GM21381 (cell line): ENCODE data around the gene TH.

Experiments used
- ATAC-seq: cut with Tn5 transposase; IDR thresholded peaks from one replicate; pipeline ENCODE4 v1.9.1; 2021; ENCODE audit warnings: mild to moderate bottlenecking, moderate library complexity; ENCODE audit not compliant: unreplicated experiment

TH gene

GRCh38 chr11:2208691-2209369 is 37.2 kb upstream of the TH start:
- ATAC-seq = no peak

GRCh38 chr11:2207773-2208621 is 36.4 kb upstream of the TH start:
- no peak for ATAC-seq

- no peak for ATAC-seq
These were observed 35.6 kb upstream of the TH start for GRCh38 chr11:2207212-2207611.

GRCh38 chr11:2205981-2206690 is 34.5 kb upstream of the TH start:
- no peak for ATAC-seq

GRCh38 chr11:2205214-2205720 is 33.7 kb upstream of the TH start:
- ATAC-seq = no peak

- ATAC-seq = no peak
These were observed 33.0 kb upstream of the TH start for GRCh38 chr11:2204361-2205213.

GRCh38 chr11:2203440-2204259 is 32.0 kb upstream of the TH start:
- no peak for ATAC-seq

GRCh38 chr11:2202900-2203439 is 31.4 kb upstream of the TH start:
- no peak for ATAC-seq

- ATAC-seq = no peak
These were observed 30.7 kb upstream of the TH start for GRCh38 chr11:2202071-2202899.

GRCh38 chr11:2201542-2201941 is 29.9 kb upstream of the TH start:
- ATAC-seq = no peak

GRCh38 chr11:2200957-2201519 is 29.4 kb upstream of the TH start:
- no peak for ATAC-seq

- no peak for ATAC-seq
These were observed 28.9 kb upstream of the TH start for GRCh38 chr11:2200536-2200935.

GRCh38 chr11:2199466-2200341 is 28.1 kb upstream of the TH start:
- ATAC-seq = no peak

- ATAC-seq = no peak
These were observed 27.2 kb upstream of the TH start for GRCh38 chr11:2198621-2199365.

- no peak for ATAC-seq
These were observed 26.3 kb upstream of the TH start for GRCh38 chr11:2197771-2198520.
